ENCODE data around the gene UBE2H. TPM values are rescaled to one million over a fixed set of nuclear protein-coding genes. Genes with fewer than 3 reads are reported as not detected.

UBE2H gene
- total RNA-seq, 4 donors from 2014 or later = 49.5 to 90.9 (median 57.1) TPM

DNA sequence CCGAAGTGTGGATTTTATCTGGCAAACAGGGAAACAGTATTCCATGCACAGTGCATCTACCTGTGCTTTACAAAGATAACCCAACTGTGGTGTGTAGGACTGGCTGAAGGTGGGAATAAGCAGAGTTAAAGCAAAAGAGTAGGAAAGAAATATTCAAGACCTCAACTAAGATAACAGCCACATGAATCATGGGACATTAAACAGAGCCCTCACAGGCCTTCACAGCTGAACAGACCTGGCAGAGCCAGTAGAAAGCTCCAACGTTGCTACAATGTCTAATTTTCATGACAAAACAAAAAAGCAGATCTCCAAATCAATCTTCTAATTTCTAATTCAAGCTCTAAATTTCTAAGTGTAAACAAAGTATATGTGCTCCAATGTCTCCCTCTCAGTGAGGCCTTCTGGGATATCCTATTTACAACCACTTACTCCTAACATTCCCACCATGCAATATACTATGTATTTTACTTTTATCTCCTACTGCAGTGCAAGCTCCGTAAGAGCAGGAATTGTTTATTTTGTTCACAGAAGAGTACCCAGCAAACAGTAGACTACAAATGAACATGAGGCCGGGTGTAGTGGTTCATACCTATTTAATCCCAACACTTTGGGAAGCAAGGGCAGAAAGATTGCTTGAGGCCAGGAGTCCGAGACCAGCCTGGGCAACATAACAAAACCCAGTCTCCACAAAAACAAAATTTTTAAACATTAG is 63.5 kb downstream of the UBE2H start:
- WGBS = 72% methylated on average over 5 of the region's 5 CpGs
- Histone ChIP-seq H3K9me3 (no peaks in the 10 kb centered on the region), H3K36me3 (no peaks in the 10 kb centered on the region), H3K27me3 (no peaks in the 10 kb centered on the region), H3K4me3 (no peak overlapping the region), H3K4me1 (no peaks in the 10 kb centered on the region), H3K27ac (no peak overlapping the region)
- DNase-seq (ENCODE audit: low spot score in 2 of 2) = no peak
- TF ChIP-seq EP300 (IDR thresholded peaks at IDR 0.05) (no peak), POLR2AphosphoS5 (IDR thresholded peaks at IDR 0.05) (no peak), POLR2A (IDR thresholded peaks at IDR 0.05) (no peak)
- TF ChIP-seq, protein P1, sequence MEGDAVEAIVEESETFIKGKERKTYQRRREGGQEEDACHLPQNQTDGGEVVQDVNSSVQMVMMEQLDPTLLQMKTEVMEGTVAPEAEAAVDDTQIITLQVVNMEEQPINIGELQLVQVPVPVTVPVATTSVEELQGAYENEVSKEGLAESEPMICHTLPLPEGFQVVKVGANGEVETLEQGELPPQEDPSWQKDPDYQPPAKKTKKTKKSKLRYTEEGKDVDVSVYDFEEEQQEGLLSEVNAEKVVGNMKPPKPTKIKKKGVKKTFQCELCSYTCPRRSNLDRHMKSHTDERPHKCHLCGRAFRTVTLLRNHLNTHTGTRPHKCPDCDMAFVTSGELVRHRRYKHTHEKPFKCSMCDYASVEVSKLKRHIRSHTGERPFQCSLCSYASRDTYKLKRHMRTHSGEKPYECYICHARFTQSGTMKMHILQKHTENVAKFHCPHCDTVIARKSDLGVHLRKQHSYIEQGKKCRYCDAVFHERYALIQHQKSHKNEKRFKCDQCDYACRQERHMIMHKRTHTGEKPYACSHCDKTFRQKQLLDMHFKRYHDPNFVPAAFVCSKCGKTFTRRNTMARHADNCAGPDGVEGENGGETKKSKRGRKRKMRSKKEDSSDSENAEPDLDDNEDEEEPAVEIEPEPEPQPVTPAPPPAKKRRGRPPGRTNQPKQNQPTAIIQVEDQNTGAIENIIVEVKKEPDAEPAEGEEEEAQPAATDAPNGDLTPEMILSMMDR (IDR thresholded peaks at IDR 0.05) = no peak

DNA sequence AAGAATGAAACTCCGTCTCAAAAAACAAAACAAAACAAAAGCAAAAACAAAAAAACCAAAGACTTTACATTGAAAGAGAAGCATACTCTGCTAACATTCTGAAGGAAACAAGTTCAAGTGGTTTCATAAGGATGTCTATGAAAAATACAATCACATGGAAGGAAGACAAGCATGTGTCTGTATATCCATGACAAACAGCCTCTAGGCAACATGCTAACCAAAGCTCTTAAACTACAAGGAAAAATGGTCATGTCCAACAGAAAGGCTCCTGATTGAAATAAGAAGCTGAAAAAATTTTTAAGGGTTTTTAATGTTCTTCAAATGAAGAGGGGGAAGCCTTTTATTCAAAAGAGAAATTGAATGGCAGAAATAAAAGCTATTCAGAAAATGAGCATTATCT is 64.9 kb downstream of the UBE2H start:
- no peaks in the 10 kb centered on the region for H3K27me3 ChIP-seq
- TF ChIP-seq, protein P1 (IDR thresholded peaks at IDR 0.05) = no peak
- TF ChIP-seq POLR2A (IDR thresholded peaks at IDR 0.05) (no peak), POLR2AphosphoS5 (IDR thresholded peaks at IDR 0.05) (no peak), EP300 (IDR thresholded peaks at IDR 0.05) (no peak)
- WGBS = 83% methylated on average over 1 of the region's 1 CpG

DNA sequence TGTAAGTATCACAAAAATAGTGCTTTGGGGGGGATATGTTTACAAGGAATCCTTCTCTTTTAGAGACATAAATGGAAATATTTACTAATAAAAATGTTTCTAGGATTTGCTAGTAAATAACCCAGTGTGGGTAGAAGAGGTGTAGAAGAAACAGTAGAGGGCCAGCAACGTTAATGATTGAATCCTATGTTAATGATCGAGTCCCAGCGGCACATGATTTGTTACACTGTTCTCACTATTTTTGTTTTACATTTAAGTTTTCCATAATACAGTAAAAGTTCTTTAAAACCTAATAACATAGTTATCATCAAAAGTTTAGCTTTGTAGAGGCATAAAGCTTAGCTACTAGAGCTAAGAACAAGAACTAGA is 66.0 kb downstream of the UBE2H start:
- H3K4me1 ChIP-seq = no peaks in the 10 kb centered on the region
- H3K9me3 ChIP-seq = no peaks in the 10 kb centered on the region
- DNase-seq (ENCODE audit: low spot score in 2 of 2) = no peak
- no peak overlapping the region for H3K4me3 ChIP-seq
- H3K27ac ChIP-seq = no peak overlapping the region
- no peaks in the 10 kb centered on the region for H3K27me3 ChIP-seq
- WGBS = 83% methylated on average over 3 of the region's 3 CpGs
- TF ChIP-seq, protein P1 (IDR thresholded peaks at IDR 0.05) = no peak
- TF ChIP-seq POLR2AphosphoS5 (IDR thresholded peaks at IDR 0.05) (no peak), EP300 (IDR thresholded peaks at IDR 0.05) (no peak), POLR2A (IDR thresholded peaks at IDR 0.05) (no peak)
- H3K36me3 ChIP-seq = no peaks in the 10 kb centered on the region

More for the DNA sequence above, 64.9 kb downstream of the UBE2H start:
- H3K9me3 ChIP-seq = no peaks in the 10 kb centered on the region
- no peak overlapping the region for H3K27ac ChIP-seq
- no peak for DNase-seq (ENCODE audit: low spot score in 2 of 2)
- H3K4me3 ChIP-seq = no peak overlapping the region
- no peaks in the 10 kb centered on the region for H3K36me3 ChIP-seq
- no peaks in the 10 kb centered on the region for H3K4me1 ChIP-seq

DNA sequence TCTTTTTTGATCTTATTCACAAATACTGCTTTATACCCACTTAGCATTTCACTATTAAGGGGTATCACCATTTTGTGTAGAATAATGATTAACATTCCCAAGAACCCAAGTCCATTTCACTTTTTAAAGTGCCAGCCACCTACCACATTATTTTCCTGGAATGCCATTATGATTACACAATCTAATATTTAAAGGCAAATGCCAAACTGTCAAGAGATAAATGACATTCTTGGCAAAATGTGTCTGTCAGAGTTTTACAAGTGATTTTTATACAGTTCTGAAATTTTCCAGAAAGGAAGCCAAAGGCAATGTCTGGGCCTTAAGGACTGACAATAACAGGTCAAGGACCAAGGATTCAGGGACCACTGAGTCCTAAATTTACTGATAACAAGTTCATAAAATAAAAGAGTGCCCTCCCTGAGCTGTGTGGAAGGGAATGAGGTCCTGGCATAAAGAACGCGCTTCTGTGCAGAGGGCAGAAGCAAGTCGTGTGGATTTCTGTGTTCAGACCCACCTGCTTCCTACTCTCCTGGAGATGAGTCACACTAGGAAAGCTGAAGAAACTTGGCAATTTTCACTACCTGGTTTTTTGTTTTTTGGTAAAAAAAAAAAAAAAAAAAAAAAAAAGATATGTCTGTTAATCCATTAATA is 66.5 kb downstream of the UBE2H start:
- Histone ChIP-seq H3K27me3 (no peaks in the 10 kb centered on the region), H3K36me3 (no peaks in the 10 kb centered on the region), H3K9me3 (no peaks in the 10 kb centered on the region), H3K4me1 (no peaks in the 10 kb centered on the region), H3K4me3 (no peak overlapping the region), H3K27ac (no peak overlapping the region)
- DNase-seq (ENCODE audit: low spot score in 2 of 2) = no peak
- no peak for TF ChIP-seq EP300 (IDR thresholded peaks at IDR 0.05)
- no peak for TF ChIP-seq POLR2A (IDR thresholded peaks at IDR 0.05)
- TF ChIP-seq, protein P1 (IDR thresholded peaks at IDR 0.05) = no peak
- TF ChIP-seq POLR2AphosphoS5 (IDR thresholded peaks at IDR 0.05) = no peak
- WGBS = 57% methylated on average over 3 of the region's 3 CpGs

DNA sequence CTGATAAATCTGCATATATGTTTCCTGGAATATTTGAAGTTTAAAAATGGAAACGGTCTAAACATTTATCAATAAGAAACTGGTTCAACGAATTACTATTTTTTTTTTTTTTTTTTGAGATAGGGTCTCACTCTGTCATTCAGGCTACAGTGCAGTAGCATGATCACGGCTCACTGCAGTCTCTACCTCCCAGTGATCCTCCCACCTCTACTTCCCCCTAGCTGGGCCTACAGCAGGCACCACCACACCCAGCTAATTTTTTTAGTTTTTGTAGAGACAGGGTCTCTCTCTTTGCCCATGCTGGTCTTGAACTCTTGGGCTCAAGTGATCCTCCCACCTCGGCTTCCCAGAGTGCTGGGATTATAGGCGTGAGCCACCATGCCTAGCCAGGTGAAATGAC is 68.3 kb downstream of the UBE2H start:
- no peak overlapping the region for H3K4me3 ChIP-seq
- no peaks in the 10 kb centered on the region for H3K4me1 ChIP-seq
- no peak overlapping the region for H3K27ac ChIP-seq
- WGBS = 96% methylated on average over 5 of the region's 5 CpGs
- DNase-seq (ENCODE audit: low spot score in 2 of 2) = no peak
- H3K36me3 ChIP-seq = peaks cover under 1% of the 10 kb centered on the region
- TF ChIP-seq EP300 (IDR thresholded peaks at IDR 0.05) (no peak), POLR2A (IDR thresholded peaks at IDR 0.05) (no peak), POLR2AphosphoS5 (IDR thresholded peaks at IDR 0.05) (no peak)
- TF ChIP-seq, protein P1 (IDR thresholded peaks at IDR 0.05) = no peak
- H3K27me3 ChIP-seq = no peaks in the 10 kb centered on the region
- H3K9me3 ChIP-seq = no peaks in the 10 kb centered on the region
